Psoas muscle (tissue), 8 donors: ENCODE results near the gene GRAMD1B. TPM values are rescaled to one million over a fixed set of nuclear protein-coding genes. Genes with fewer than 3 reads are reported as not detected.

Source experiments
- ATAC-seq, 4 donors: fragments of 200-7000 bp; cut with Tn5 transposase; one replicate each; pipeline ENCODE4 v1.9.1; 2020; ENCODE audit warnings: moderate library complexity in 3 of 4, mild to moderate bottlenecking in 2 of 4
- DNase-seq, 2 donors: peaks; one replicate each; pipeline ENCODE4 v3.0.0-alpha.2; 2020
- H3K27ac ChIP-seq: fragments of 200-600 bp; one replicate; pipeline ENCODE4 v1.8.0; 2022
- H3K27me3 ChIP-seq, 3 donors: fragments of 200-600 bp in 1 of 3; one replicate each; pipeline versions ENCODE4 v1.6.1 to v1.8.0; 2013 to 2022; ENCODE audit warnings: low read length in 2 of 3, mild to moderate bottlenecking in 2 of 3, moderate library complexity in 1 of 3; ENCODE audit not compliant: insufficient read depth in 3 of 3
- H3K36me3 ChIP-seq, 2 donors: fragments of 200-600 bp in 1 of 2; one replicate each; pipeline versions ENCODE4 v1.6.1 to v1.8.0; 2013 to 2022; ENCODE audit warnings: low read depth in 1 of 2, mild to moderate bottlenecking in 1 of 2, moderate library complexity in 1 of 2; ENCODE audit not compliant: insufficient read depth in 1 of 2
- H3K4me1 ChIP-seq: fragments of 200-600 bp; one replicate; pipeline ENCODE4 v1.8.0; 2022
- H3K4me3 ChIP-seq: fragments of 200-600 bp; one replicate; pipeline ENCODE4 v1.8.0; 2022; ENCODE audit warnings: mild to moderate bottlenecking
- H3K9me3 ChIP-seq: fragments of 200-600 bp; one replicate; pipeline ENCODE4 v1.8.0; 2022
- CTCF ChIP-seq: fragments of 200-600 bp; IDR thresholded peaks from one replicate; pipeline ENCODE4 v1.8.0; 2022; ENCODE audit warnings: antibody characterized with exemption
- WGBS, 3 donors: extraction: QIAGEN DNeasy Blood & Tissue Kit; methylation state at CpG; one replicate each; pipeline versions ENCODE4 v1.1.6 to v1.1.7; 2013; 5-methylcytosine and 5-hydroxymethylcytosine counted together
- intact Hi-C, 2 donors: fragments of 100-400 bp; cut with DNase I; formaldehyde crosslinking; loops; one replicate each; pipeline versions ENCODE4 v1.11.0 to v1.14.2; 2022
- polyA plus RNA-seq, 3 donors: library from polyadenylated mRNA; stranded (reverse); fragments of 200-250 nt; gene quantifications; one replicate each; pipeline ENCODE4 v1.2.3, GENCODE V29; 2013
- total RNA-seq, 4 donors: library from RNA; stranded (reverse); fragmentation: NEBNext Ultra II Directional in 2 of 4; extraction: Animal tissue kit (Norgen Biotek cat#: 25700) in 2 of 4; gene quantifications; one replicate each; pipeline versions ENCODE4 v1.2.1 to v1.2.4, GENCODE V29; 2021 to 2023
- donor health status: healthy with polysubstance abuse.
- donor health status: DM: no; HTN: no; CAD: no; lungs with moderate emphysema.
- donor health status: Bipolar disorder and iron deficiency.
- donor health status: healthy.
- donor health status: DM: yes; HTN: yes; CAD: no.
- donor health status: DM: no; HTN: no; CAD: no.
- donor health status: DM: no; HTN: no; CAD: no.
- donor health status: DM: yes; HTN: yes; CAD: no.

Gene GRAMD1B
- total and polyA plus RNA-seq, 7 donors: 0.67 to 24.0 (median 6.8) TPM

GRCh38 chr11:123588117-123588863 lies 158.2 kb downstream of the GRAMD1B start:
- intact Hi-C loops: no loop called here
- Histone ChIP-seq H3K36me3 (no peaks in the 10 kb centered on the region), H3K4me3 (no peak overlapping the region), H3K4me1 (peaks cover 24% of the 10 kb centered on the region), H3K27ac (no peak overlapping the region), H3K9me3 (no peaks in the 10 kb centered on the region), H3K27me3 (no peaks in the 10 kb centered on the region)
- DNase-seq (peak in 1 of 2 donors; percentile 22), ATAC-seq (no peak)
- no peak for TF ChIP-seq CTCF
- WGBS, 3 donors: 83 to 93% (median 85%) methylated on average over 14 of the region's 14 CpGs

GRCh38 chr11:123588864-123589262 lies 158.8 kb downstream of the GRAMD1B start:
- Histone ChIP-seq H3K9me3 (no peaks in the 10 kb centered on the region), H3K4me3 (no peak overlapping the region), H3K4me1 (peaks cover 24% of the 10 kb centered on the region), H3K27ac (no peak overlapping the region), H3K27me3 (no peaks in the 10 kb centered on the region), H3K36me3 (no peaks in the 10 kb centered on the region)
- 86 to 91% (median 88%) methylated on average over 5 of the region's 5 CpGs for WGBS, 3 donors
- no peak for ATAC-seq
- no peak for TF ChIP-seq CTCF
- DNase-seq: no peak
- intact Hi-C loops: no loop called here

GRCh38 chr11:123590296-123590912 lies 160.3 kb downstream of the GRAMD1B start:
- TF ChIP-seq CTCF: no peak
- H3K27ac ChIP-seq: peak overlapping the region; percentile 80
- peak; percentile 50 to 81 for DNase-seq
- 12 to 19% (median 13%) methylated on average over 10 to 11 of the region's 11 CpGs for WGBS, 3 donors
- H3K9me3 ChIP-seq: no peaks in the 10 kb centered on the region
- H3K4me1 ChIP-seq: peaks cover 24% of the 10 kb centered on the region
- intact Hi-C loops: no loop called here
- H3K4me3 ChIP-seq: peak overlapping the region; percentile 59
- ATAC-seq: peak; percentile 91 to 97 (median 94)
- H3K36me3 ChIP-seq: peaks cover 0 to 3% of the 10 kb centered on the region in 2 donors
- H3K27me3 ChIP-seq: no peaks in the 10 kb centered on the region

GRCh38 chr11:123593570-123593969 lies 163.5 kb downstream of the GRAMD1B start:
- no peaks in the 10 kb centered on the region for H3K27me3 ChIP-seq
- no peak for ATAC-seq
- H3K4me1 ChIP-seq: peaks cover 24% of the 10 kb centered on the region
- no peaks in the 10 kb centered on the region for H3K9me3 ChIP-seq
- 73 to 80% (median 76%) methylated on average over 6 of the region's 6 CpGs for WGBS, 3 donors
- DNase-seq: peak in 1 of 2 donors; percentile 29
- H3K36me3 ChIP-seq: peaks cover 0 to 6% of the 10 kb centered on the region in 2 donors
- no peak overlapping the region for H3K4me3 ChIP-seq
- H3K27ac ChIP-seq: no peak overlapping the region
- no peak for TF ChIP-seq CTCF
- intact Hi-C loops: no loop called here
